ENCODE measurements around the gene GPATCH3.
"Not testable (repeated sequence)": the region's sequence is repeated elsewhere in the genome, so short reads cannot be mapped to it uniquely, and the experiment has no call there.

Gene GPATCH3

GRCh38 chr1:26847826-26848225 lies 52.4 kb downstream of the GPATCH3 start:
- not testable (repeated sequence) for H3K4me3 ChIP-seq (ENCODE audit: low read length); H3K9me3 ChIP-seq (ENCODE audit: control insufficient read depth, insufficient read depth, low read length); H3K27ac ChIP-seq (ENCODE audit: low read length); H3K27me3 ChIP-seq (ENCODE audit: control insufficient read depth, insufficient read depth, low read length); DNase-seq (ENCODE audit: low read depth, low spot score); H3K4me1 ChIP-seq (ENCODE audit: control insufficient read depth, insufficient read depth, low read length)
- peaks cover 18% of the 10 kb centered on the region for H3K36me3 ChIP-seq (ENCODE audit: control insufficient read depth, insufficient read depth, low read length)
- no CpG with 5 or more reads among the region's 6 CpGs for WGBS (ENCODE audit: insufficient coverage, insufficient read length)

- Histone ChIP-seq H3K27ac (ENCODE audit: low read length) (no peak overlapping the region), H3K4me1 (ENCODE audit: control insufficient read depth, insufficient read depth, low read length) (no peaks in the 10 kb centered on the region), H3K27me3 (ENCODE audit: control insufficient read depth, insufficient read depth, low read length) (no peaks in the 10 kb centered on the region), H3K9me3 (ENCODE audit: control insufficient read depth, insufficient read depth, low read length) (no peaks in the 10 kb centered on the region), H3K4me3 (ENCODE audit: low read length) (no peak overlapping the region), H3K36me3 (ENCODE audit: control insufficient read depth, insufficient read depth, low read length) (0 out of 2 replicates have a peak, but pooled peaks cover 3% of the 10 kb centered on the region)
- WGBS (ENCODE audit: insufficient coverage, insufficient read length): no CpG with 5 or more reads among the region's 13 CpGs
- no peak for DNase-seq (ENCODE audit: low read depth, low spot score)
Measured at GRCh38 chr1:26844424-26845196, 55.7 kb downstream of the GPATCH3 start.
